Right renal pelvis (tissue), 4 donors: ENCODE data around the gene SPEF2. TPM values are rescaled to one million over a fixed set of nuclear protein-coding genes. Genes with fewer than 3 reads are reported as not detected.

Source experiments
- DNase-seq, 4 donors: peaks; one replicate each; pipeline ENCODE4 v3.0.0-alpha.2; 2013; ENCODE audit warnings: low read depth in 4 of 4, low spot score in 3 of 4, missing footprints in 1 of 4
- polyA plus RNA-seq, 4 donors: library from polyadenylated mRNA; unstranded; fragments of 120-200 nt; gene quantifications; one replicate each; pipeline ENCODE4 v1.2.1, GENCODE V29; 2013; ENCODE audit not compliant: insufficient read length in 4 of 4

SPEF2 gene, protein sequence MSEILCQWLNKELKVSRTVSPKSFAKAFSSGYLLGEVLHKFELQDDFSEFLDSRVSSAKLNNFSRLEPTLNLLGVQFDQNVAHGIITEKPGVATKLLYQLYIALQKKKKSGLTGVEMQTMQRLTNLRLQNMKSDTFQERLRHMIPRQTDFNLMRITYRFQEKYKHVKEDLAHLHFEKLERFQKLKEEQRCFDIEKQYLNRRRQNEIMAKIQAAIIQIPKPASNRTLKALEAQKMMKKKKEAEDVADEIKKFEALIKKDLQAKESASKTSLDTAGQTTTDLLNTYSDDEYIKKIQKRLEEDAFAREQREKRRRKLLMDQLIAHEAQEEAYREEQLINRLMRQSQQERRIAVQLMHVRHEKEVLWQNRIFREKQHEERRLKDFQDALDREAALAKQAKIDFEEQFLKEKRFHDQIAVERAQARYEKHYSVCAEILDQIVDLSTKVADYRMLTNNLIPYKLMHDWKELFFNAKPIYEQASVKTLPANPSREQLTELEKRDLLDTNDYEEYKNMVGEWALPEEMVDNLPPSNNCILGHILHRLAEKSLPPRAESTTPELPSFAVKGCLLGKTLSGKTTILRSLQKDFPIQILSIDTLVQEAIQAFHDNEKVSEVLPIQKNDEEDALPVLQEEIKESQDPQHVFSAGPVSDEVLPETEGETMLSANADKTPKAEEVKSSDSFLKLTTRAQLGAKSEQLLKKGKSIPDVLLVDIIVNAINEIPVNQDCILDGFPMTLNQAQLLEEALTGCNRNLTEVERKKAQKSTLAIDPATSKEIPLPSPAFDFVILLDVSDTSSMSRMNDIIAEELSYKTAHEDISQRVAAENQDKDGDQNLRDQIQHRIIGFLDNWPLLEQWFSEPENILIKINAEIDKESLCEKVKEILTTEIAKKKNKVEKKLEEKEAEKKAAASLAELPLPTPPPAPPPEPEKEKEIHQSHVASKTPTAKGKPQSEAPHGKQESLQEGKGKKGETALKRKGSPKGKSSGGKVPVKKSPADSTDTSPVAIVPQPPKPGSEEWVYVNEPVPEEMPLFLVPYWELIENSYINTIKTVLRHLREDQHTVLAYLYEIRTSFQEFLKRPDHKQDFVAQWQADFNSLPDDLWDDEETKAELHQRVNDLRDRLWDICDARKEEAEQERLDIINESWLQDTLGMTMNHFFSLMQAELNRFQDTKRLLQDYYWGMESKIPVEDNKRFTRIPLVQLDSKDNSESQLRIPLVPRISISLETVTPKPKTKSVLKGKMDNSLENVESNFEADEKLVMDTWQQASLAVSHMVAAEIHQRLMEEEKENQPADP (N-terminal part only)
- polyA plus RNA-seq: 10 to 100 TPM; 35.7 to 50.5 (median 47.5) TPM

DNA sequence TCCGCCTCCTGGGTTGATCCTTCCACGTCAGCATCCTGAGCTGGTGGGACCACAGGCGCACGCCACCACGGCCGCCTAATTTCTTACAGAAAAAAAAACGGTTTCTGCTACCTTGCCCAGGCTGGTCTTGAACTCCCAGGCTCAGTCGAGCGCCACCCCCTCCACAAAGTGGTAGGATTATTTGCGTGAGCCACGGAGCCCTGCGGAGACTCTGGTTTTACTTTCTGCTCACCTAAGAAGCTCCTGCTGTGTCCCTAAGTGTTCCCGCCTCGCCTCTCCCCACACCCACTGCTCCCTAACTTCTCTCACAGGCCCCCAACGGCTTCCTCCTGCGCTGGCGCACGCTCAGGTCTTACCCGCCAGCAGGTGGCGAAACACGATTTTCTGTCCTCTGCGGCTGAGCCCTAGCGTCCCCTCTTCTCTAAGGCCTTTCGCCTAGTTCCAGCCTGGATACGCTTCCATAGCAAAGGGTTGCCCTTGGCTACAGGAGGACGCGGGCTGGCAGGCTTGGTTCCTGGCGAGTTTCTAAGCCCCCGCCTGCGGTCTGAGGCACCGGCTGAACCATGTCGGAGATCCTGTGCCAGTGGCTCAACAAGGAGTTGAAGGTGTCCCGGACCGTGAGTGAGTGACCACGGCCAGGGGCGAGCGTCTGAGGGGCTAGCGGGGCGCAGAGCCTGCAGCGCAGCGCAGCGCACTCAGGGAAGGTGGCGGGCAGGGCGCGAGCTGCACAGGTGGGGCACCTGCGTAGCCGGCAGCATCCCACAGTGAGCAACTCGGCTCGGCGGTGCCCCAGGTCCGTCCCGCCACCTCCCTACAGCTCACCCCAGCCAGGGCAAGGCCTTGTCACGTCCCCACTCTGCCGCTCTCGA is at the start of gene SPEF2:
TSS of gene SPEF2 (plus strand) at position 429 of the 869 bp plus-strand sequence. CDS start at position 564, 135 bp downstream.
- peak; percentile 85 to 89 (median 86) for DNase-seq

GRCh38 chr5:35575578-35575977 is 42.1 kb upstream of the SPEF2 start:
- no peak for DNase-seq

GRCh38 chr5:35587419-35587818 is 30.2 kb upstream of the SPEF2 start:
- no peak for DNase-seq

GRCh38 chr5:35593338-35593737 is 24.3 kb upstream of the SPEF2 start:
- DNase-seq: no peak

DNA sequence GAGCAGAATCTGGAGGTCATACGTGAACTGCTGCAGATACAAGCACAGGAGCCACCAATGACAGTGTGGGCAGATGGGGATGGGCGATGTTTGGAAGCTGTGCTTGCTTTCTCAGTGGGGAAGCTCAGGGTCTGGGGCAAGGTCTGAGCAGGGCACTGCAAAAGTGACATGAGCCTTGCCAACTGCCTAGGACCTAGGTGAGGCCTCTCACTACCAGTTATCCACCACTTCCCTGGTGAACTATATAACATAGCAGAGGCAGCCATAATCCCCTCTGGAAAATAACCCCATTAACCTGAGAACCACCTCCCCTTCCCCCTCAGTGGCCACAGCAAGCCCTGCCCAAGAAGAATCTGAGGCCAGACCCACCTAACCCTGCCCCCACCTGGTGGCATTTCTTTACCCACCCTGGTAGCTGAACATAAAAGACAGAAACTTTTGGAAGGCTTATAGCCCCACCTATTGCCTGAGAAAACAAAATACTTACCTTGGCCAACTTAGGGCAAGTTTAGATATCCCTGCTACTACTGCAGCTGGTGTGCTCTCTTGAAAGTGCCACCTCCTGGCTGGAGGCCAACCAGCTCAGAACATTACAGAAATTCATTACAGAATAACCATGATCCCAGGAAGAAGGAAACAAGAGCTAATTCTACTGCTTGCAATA is 18.8 kb upstream of the SPEF2 start:
- no peak for DNase-seq

DNA sequence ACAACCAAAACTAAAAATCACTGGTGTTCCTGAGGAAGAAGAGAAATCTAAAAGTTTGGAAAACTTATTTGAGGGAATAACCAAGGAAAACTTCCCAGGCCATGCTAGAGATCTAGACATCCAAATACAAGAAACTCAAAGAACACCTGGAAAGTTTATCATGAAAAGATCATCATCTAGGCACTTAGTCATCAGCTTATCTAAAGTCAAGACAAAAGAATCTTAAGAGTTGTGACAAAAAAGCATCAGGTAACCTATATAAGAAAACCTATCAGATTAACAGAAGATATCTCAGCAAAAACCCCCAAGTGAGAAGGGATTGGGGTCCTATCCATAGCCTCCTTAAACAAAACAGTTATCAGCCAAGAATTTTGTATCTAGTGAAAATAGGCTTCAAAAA is 17.1 kb upstream of the SPEF2 start:
- DNase-seq: no peak

- no peak for DNase-seq
Measured at GRCh38 chr5:35608881-35609779, 8.5 kb upstream of the SPEF2 start.

- DNase-seq: no peak
Measured at GRCh38 chr5:35617060-35617434, 616 bp upstream of the SPEF2 start.

DNA sequence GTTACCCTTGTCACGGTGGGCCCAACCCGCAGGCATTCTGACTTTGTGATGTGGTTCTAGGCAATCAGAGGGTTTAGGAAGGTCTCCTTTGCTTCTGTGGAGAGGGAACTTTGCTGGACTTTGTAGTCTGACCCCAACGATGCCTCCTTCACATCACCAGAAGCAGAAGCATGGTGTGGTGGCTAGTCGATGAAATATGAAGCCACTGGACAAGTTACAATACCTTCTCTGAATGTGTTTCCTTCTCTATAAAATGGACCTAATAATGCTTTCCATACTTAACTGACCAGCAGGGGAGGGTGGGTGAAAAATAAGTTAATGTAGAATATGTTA is 607 bp downstream of the SPEF2 start:
- DNase-seq: peak in 1 of 4 donors; percentile 1

DNA sequence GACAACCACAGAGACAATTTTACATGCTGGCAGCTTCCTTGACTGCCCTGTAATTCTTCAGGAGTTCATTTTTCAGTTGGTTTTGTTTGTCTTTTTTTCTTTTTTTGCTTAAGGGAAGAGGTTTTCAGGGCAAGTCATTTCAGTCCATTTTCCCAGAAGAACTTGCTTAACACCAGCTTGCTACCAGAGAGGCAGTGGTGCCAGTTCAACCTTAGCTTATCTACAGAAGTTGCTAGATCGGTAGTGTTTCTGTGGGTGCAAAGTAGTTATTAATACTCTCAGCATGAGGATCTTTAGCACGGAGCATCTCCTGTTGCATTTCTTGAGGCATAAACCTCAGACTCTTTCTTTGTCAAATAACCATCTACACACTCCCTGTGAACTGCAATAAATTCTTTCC is 1.1 kb downstream of the SPEF2 start:
- no peak for DNase-seq

DNA sequence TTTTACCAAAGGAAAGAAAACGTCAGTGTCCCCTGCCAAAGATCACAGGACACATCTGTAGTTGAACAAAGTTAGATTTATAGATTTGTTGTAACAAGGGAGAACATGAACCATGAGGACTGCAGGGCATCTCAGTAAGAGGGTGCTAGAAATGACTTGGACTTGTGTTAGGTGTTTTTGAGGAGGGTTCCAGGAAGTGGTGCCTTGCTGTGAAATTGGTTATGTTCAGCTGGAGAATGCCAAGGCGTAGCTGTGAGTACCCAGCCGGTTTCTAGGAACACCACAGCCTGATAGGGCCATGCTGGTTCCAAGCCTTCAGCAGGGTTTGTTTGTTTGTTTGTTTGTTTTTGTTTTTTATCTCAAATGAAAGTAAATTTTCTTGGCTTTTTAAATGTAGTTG is 5.3 kb downstream of the SPEF2 start:
- DNase-seq: no peak

GRCh38 chr5:35623991-35624390 is 6.3 kb downstream of the SPEF2 start:
- DNase-seq: no peak

- DNase-seq: no peak
Measured at GRCh38 chr5:35626108-35626507, 8.4 kb downstream of the SPEF2 start.

GRCh38 chr5:35626553-35626952 is 8.9 kb downstream of the SPEF2 start:
- no peak for DNase-seq

DNA sequence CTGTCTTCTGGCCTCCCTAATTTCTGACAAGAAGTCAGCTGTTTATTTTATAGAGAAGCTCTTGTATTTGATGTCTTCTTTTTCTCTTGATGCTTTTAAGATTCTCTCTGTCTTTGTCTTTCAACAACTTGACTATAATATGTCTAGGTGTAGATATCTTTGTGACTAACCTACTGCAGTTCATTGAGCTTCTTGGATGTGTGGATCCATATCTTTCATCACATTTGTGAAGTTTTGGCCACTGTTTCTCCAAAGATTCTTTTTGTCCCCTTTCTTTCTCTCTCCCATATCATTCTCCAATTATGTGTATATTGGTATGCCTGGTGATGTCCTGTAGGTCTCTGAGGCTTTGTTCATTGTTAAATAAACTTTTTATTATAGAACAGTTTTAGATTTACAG is 16.7 kb downstream of the SPEF2 start:
- no peak for DNase-seq

DNA sequence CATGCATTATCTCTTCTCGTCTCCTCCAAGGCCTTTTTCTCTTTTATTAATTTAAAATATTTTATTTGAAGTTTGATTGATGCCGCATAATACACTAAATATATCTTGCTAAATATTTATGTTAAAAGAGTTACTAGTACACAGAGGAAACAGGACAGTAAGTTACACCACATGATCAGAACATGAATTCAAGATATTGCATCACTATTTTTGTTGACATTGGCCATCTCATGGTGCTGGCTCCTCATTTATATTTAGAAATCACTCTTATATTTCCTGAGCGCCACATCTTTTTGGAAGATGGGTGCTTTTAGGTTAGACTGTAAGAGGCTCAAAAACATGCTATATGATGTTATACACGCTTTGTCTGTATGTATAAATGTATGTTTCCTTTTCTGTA is 23.0 kb downstream of the SPEF2 start:
- DNase-seq: no peak

- no peak for DNase-seq
Measured at GRCh38 chr5:35644543-35644942, 26.9 kb downstream of the SPEF2 start.

- no peak for DNase-seq
Measured at GRCh38 chr5:35647128-35647527, 29.5 kb downstream of the SPEF2 start.
